Astrocyte of the cerebellum (primary cell): ENCODE data around the gene TBC1D16.

Source experiments
- DNase-seq: peaks from one replicate; pipeline ENCODE4 v3.0.0-alpha.2; 2011; ENCODE audit warnings: low read depth
- H3K4me3 ChIP-seq: 2 replicates; pipeline ENCODE4 v1.5.1; 2011; ENCODE audit warnings: mild to moderate bottlenecking, low read depth, low read length, moderate library complexity
- in situ Hi-C: cut with HindIII; loops from 2 replicates; pipeline ENCODE4 v1.10.0; 2017; ENCODE audit warnings: low sequenced_read_pairs
- TF ChIP-seq, protein P1 (sequence below): IDR thresholded peaks from 2 replicates; pipeline ENCODE4 v1.5.1; 2012; ENCODE audit warnings: low read length, low read depth, moderate library complexity, mild to moderate bottlenecking; ENCODE audit errors: missing control alignments

The TBC1D16 gene

DNA sequence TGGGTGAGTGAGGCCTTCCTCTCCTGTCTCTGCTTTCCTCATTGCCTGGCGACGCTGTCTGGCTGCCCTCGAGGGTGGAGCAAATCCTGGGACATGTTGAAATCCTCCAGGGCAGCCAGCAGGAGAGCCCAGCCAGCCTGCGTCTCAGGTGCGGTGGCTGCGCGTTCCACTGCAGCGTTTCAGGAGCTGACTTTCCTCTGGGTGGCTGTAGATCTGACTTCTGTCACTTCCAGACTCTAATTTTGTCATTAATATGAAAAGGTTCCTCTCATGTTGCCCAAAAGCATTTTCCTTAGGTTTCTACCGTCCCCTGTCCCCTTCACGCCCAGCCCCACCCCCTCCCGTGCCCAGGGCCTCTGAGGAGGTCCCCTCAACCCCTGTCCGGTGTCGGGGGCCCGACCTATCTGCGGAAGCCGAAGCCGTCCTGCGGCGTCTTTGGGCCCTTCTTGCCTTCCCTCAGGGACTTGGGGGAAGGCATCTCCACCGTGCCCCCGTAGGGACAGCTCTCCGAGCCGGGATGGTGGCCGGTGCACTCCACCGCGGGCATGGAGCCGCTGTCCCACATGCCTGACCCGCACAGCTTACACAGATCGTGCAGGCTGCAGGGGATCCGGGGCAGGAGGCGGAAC, 95.1 kb downstream of the TBC1D16 start:
- in situ Hi-C loops, result no loop called here
- TF ChIP-seq, protein P1, sequence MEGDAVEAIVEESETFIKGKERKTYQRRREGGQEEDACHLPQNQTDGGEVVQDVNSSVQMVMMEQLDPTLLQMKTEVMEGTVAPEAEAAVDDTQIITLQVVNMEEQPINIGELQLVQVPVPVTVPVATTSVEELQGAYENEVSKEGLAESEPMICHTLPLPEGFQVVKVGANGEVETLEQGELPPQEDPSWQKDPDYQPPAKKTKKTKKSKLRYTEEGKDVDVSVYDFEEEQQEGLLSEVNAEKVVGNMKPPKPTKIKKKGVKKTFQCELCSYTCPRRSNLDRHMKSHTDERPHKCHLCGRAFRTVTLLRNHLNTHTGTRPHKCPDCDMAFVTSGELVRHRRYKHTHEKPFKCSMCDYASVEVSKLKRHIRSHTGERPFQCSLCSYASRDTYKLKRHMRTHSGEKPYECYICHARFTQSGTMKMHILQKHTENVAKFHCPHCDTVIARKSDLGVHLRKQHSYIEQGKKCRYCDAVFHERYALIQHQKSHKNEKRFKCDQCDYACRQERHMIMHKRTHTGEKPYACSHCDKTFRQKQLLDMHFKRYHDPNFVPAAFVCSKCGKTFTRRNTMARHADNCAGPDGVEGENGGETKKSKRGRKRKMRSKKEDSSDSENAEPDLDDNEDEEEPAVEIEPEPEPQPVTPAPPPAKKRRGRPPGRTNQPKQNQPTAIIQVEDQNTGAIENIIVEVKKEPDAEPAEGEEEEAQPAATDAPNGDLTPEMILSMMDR, result no peak
- no peak for DNase-seq
- no peak overlapping the region for H3K4me3 ChIP-seq

DNA sequence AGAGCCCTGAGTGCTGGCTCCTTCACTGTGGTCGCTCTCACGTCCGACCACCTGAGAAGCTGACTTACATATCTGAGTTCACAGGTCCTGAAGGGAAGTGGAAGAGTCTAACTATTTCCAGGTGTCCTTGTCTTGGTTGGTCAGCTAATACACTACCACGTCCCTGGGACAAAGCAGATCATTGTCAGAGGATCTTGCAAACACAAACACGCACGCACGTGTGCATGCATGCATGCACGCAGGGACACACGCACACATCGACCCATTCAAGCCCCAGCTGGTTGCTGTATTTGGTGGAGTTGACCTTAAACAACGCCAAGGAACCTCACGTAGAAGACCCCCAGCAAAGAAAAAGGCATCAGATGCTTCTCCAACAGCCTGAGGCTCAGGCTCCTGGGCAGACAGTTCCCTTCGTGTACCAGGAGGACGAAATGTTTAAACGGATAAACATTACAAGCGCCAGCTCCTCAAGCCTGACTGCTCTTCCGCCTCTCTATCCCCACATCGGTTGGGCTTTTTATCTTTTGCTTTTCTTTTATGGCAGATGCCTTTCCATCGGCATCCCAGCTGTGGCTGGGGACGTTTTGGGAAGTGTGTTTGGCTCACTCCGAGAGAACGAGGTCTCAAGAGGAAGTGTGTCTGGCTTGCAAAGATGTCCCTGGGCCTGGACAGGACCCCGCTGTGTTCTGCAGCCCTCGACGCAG, 95.8 kb downstream of the TBC1D16 start:
- in situ Hi-C loops, result loop anchor here (5.0 kb wide), 1 partner anchor 37 kb away; no protein-coding TSS in a partner anchor
- no peak overlapping the region for H3K4me3 ChIP-seq
- no peak for DNase-seq
- TF ChIP-seq, protein P1, result no peak

DNA sequence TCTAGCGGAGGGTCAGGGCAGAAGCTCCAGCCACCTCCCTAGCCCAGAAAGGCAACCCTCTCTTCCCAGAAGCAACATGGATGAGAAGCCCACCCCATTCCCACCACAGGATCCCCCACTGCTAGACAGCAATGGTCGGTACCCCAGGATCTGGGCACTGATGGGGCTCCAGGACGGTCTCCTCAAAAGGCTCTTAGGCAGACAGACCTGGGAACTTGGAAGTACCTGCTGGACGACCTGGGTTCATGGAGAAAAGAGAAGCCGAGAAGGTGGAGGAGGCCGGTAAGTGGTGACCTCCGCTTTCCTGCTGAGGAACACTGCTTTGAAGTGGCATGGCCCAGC, 96.6 kb downstream of the TBC1D16 start:
- DNase-seq, result no peak
- in situ Hi-C loops, result loop anchor here (5.0 kb wide), 1 partner anchor 38 kb away; no protein-coding TSS in a partner anchor
- TF ChIP-seq, protein P1, result no peak
- H3K4me3 ChIP-seq, result no peak overlapping the region

DNA sequence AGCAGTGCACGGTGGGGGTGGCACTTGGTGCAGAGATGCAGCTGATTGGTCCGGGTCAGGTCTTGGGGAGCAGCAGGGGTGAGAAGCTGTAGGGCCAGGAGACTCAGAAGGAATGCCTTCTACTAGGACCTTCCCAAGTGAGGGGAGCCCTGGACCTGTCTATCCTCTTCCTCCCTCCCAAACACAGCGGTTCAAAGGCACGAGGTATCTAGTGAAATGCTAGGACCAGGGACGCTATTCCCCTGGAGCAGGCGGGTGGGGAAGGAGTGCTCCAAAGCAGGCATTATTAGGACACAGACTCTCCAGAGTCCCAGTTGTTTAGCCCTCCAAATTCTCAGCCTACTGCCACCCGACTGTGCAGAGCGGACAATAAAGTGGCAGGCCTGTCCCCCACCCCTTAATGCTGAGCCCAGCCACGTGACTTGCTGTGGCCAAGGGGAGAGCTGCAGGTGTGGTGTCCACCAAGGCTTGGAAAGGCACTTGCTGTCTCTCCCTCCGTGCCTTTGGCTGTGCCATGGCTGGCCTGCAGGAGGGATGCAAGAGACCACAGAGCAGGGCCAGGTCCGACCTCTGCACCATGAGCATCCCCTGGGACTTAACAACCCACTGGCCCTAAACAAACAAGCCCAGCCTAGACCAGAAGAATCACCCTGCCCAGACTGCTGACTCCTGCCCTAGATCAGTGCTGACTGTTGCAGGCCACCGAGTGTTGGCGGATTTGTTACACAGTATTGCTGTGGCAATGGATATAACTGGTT, 97.2 kb downstream of the TBC1D16 start:
- in situ Hi-C loops, result loop anchor here (5.0 kb wide), 1 partner anchor 39 kb away; no protein-coding TSS in a partner anchor
- DNase-seq, result no peak
- H3K4me3 ChIP-seq, result no peak overlapping the region
- TF ChIP-seq, protein P1, result no peak

DNA sequence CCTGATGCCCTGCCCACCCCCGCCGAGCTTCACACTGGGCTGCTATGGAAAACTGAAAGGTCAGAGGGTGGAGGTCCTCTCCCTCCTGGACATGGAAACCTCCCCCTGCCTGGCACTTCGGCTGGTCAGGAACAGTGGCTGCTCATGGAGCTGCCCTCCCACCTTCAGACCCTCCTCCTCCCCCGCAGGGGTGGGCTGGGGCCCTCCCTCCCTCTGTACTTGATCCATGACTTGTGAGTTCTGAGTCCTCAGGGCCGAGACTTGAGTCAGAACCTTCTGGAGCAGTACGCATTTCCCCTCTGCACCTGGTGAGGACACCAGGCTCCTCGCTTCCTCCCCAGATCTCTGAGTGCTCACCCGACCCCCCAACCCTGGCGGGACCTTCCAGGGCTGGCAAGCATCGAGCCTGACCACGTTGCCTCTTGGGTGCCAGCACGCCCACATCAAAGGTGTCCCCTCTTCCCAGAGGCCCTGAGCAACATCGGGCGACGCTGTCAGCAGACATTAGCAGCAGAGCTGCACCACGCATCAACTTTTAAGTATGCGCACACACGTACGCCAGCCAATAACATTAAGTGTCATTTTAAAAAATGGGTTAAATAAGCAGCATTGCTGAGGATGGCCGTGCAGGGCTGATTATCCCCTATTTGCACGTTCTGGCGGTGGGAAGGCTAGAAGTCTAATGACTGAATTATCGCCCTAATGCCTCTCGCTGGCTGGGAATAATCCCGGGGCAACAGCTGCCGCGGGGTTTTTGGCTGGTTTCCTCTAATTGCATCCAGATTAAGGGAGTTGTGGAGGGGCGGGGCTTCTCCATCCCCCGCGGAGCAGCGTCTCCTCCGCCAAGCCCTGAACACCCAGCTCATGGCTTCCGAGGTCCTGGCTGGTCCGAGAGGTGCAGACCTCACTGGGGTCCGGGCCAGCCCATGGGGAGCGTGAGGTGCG, 98.0 kb downstream of the TBC1D16 start:
- TF ChIP-seq, protein P1, result no peak
- in situ Hi-C loops, result loop anchor here (5.0 kb wide), 1 partner anchor 40 kb away; no protein-coding TSS in a partner anchor
- DNase-seq, result no peak
- no peak overlapping the region for H3K4me3 ChIP-seq
